GM21717 (cell line): ENCODE results near the gene PDZK1.
"Not testable (repeated sequence)": the region's sequence is repeated elsewhere in the genome, so short reads cannot be mapped to it uniquely, and the experiment has no call there.

Experiments used
- ATAC-seq: cut with Tn5 transposase; IDR thresholded peaks from one replicate; pipeline ENCODE4 v1.9.1; 2021; ENCODE audit warnings: mild to moderate bottlenecking, moderate library complexity; ENCODE audit not compliant: unreplicated experiment

The PDZK1 gene

DNA sequence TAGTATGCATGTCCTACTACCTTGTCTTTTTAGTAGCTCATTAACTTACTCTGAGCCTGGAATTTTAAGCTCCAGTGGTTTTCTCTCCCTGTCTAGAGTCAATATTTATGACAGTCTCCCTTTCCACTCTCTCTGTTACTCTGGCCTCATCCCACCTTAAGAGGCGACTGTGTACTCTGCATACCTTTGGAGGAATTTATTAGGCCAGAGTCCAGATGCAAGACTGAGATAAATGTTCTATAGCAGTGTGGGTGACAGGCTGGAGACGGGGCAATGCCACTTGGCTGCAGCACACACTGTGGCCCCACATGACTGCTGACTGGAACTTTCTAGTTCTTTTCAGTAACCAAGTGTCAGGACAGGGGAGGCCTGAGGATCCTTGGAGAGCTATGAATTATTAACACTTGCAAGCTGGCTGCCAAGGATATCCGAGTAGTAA, 4.1 kb upstream of the PDZK1 start:
- no peak for ATAC-seq

DNA sequence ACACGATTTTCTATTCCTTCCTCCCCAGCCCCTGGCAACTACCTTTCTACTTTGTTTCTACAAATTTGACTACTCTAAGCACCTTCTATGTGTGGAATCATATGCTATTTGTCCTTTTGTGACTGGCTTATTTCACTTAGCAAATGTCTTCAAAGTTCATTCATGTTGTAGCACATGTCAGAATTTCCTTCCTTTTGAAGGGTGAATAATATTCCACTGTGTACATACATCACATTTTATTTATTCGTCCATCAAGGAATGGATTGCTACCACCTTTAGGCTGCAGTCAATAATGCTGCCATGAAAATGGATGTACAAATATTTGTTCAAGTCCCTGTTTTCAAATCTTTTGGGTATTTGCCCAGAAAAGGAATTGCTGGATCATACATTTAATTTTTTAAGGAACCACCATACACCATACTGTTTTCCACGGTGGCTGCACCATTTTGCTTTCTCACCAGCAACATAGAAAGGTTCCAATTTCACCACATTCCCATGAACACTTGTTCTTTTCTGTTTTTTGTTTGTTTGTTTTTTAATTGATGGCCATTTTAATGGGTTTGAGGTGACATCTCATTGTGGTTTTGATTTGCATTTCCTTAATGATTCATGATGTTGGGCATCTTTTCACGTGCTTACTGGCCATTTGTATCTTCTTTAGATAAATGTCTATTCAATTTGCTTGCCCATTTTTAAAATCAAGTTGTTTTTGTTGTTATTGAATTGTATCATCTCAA, 3.3 kb upstream of the PDZK1 start:
- ATAC-seq = no peak

DNA sequence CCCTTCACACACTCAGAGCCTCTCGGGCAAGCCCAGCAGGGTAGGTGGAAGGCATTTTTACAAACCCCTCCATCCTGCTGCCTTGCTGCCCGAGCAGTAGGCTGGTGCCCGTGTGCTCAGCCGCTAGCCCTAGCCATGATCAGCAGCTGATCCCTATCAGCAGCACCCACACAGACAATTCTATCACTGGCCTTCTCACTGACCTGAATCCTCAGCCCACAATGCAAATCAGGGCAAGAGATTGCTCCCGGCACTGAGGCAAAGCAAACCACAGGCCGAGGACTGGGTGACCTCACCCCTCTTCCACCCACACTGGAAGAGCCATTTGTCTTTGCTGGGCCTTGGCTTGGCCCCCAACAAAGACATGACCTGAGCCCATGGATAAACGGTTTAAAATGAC, 895 bp upstream of the PDZK1 start:
- no peak for ATAC-seq

DNA sequence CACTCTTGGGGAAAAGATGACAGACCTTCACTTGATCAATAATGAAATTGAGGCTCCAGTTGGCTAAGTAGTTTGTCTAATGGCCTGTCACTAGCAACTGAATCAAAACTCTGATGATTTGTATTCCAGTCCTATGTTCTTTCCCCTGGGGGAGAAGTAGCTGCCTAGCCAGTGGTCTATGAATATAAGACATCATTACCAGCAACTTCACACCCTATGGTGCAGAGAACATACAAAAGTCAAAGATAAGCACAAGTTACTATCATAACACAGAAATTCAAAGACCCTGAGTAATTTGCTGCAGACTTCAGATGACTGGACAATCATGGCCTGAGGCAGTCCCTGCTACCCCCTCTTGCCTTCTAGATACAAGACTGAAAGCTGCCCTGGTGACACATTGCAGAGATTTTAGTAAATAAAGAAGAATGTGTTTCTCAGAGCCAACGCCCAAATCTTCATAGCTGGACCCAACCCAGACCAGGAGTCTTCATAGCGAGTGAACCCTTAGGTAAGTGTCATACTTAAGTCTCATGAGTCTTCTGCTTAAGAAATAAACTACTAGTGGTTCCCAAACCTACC, 993 bp downstream of the PDZK1 start:
- ATAC-seq = no peak

DNA sequence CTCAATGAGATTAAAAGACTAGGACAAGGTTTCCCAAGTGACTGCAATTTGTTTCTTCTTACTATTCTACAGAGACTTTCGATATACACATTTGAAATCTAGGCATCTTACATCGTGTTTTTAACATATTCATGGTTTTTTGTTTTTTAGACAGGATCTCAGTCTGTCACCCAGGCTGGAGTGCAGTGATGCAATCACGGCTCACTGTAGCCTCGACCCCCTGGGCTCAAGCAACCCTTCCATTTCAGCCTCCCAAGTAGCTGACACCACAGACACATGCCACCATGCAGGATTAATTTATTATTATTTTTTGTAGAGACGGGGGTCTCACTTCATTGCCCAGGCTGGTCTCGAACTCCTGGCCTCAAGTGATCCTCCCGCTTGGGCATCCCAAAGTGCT, 1.5 kb downstream of the PDZK1 start:
- no peak for ATAC-seq

DNA sequence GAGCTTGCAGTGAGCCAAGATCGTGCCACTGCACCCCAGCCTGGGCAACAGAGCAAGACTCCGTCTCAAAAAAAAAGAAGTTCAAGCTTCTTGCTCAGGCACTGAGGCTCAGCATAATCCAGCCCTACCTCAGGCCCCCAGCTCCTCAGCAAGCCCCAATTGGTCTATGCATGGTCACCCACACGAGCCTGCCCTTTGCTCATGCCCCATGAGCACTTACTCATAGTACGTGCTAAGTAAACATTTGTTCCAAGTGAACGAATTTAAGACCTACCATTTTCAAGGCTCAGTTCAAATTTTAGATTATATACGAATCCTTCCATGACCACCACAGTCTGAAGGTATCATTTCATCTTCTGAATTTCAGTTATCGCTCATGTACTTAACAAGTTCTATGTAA, 4.3 kb downstream of the PDZK1 start:
- ATAC-seq = no peak

DNA sequence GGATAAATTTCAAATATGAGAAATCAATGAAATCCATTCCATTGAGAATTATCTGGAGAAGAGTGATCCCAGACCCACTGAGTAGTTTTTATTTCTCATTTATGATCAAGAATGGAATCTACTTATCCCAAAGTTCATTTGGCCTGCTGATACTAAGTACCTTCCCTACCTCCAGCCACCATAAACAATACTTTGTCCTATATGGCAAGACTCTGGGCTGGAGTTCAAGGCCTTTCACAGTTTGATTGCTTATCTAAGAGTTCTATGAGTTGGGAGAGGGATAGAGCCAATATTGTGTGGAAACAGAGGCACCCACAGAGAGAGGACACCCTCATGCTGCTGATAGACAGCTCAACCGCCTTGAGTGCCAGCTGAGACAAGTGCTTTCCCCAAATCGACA, 5.1 kb downstream of the PDZK1 start:
- no peak for ATAC-seq

DNA sequence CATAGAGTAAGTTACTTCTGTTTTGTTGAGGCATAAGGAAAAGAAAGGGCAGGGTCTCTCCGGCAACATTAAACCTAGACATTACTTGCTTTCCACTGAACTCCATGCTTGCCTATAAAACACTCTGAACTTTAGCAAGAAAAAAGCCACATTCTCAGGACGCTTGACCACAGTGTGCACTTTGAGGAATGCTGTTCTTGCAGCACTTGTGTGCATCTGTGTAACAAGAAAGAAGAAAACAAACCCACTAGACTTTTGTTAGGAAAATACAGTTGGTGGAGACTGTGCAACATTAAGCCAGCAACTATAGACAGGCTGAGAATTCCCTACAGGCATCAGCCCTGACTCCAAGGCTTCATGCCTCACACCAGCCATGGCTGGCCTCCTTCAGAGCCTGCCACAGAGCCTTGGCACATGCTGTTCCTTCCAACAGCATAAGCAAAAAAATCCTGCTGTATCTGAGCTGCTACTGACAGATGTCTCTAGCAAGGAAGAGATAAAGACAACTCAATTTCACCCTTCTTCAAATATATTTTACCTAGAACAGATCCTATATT, 5.8 kb downstream of the PDZK1 start:
- no peak for ATAC-seq

DNA sequence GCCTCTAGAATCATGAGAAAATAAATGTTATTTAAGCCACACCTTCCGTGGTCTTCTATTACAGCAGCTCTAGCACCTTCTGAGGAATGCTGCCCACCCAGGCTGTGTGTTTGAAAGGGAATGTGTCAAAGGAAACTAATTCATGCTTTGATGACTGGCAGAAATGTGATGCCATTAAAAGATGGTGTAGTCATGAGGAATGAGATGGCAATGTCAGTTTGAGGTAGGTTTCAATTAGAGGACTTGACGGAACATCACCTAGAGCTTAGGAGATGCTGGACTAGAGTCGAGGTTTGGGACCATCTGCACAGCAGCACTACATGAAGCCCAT, 10.6 kb downstream of the PDZK1 start:
- ATAC-seq = no peak

DNA sequence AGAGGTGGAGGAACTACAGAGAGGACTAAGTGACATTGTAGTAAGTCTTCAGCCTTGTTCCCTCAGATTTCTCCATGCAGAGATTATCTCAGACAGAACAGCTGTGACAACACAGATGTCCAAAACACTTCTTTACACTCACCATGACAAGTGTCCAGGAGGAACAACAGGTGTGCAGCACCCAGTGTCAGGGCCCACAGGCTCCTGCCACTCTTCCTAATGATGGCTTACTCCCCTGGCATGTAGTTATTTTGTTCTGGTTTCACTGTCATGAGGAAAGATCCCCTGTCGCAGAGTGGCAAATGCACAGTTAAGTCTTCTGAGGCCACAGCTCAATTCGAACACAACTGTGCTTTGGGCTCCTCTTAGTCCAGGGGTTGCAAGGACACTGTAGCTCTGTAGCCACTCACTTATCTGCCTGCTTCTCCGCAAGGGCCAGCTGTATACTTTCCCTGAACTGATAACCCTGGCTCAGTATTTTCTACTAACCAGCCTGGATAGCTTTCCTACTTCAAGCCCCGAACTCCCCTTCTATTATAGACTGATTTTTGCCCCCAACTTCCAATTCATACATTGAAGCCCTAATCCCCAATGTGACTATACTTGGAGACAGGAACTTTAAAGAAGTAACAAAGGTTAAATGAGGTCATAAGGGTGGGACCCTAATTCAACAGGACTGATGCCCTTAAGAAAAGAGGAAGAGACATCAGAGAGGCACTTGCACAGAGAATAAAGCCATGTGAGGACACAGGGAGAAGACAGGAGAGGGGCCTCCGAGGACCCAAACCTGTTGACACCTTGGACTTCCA, 11.1 kb downstream of the PDZK1 start:
- no peak for ATAC-seq

DNA sequence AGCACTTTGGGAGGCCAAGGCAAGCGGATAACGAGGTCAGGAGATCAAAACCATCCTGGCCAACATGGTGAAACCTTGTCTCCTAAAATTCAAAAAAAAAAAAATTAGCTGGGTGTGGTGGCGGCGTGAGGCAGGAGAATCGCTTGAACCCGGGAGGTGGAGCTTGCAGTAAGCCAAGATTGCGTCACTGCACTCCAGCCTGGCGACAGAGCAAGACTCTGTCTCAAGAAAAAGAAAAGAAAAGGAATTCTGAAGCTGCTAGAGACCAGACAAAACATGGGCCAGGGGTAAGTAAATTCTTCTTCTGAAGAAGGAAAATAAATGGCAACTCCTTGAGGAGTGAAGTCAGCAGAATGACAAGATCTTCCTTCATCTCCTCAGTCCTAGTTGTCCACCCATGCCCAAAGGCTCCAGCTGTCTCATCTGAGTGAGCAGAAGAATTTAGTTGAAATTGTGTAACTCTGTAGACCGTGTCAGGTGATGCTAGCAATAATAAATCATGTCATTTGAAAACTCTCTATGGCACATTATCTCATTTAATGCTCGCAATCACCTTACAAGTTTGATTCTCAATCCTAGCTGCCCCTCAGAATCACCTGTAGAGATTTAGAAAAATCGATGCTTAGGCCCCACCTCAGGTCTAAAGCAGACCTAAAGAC, 14.3 kb downstream of the PDZK1 start:
- no peak for ATAC-seq

DNA sequence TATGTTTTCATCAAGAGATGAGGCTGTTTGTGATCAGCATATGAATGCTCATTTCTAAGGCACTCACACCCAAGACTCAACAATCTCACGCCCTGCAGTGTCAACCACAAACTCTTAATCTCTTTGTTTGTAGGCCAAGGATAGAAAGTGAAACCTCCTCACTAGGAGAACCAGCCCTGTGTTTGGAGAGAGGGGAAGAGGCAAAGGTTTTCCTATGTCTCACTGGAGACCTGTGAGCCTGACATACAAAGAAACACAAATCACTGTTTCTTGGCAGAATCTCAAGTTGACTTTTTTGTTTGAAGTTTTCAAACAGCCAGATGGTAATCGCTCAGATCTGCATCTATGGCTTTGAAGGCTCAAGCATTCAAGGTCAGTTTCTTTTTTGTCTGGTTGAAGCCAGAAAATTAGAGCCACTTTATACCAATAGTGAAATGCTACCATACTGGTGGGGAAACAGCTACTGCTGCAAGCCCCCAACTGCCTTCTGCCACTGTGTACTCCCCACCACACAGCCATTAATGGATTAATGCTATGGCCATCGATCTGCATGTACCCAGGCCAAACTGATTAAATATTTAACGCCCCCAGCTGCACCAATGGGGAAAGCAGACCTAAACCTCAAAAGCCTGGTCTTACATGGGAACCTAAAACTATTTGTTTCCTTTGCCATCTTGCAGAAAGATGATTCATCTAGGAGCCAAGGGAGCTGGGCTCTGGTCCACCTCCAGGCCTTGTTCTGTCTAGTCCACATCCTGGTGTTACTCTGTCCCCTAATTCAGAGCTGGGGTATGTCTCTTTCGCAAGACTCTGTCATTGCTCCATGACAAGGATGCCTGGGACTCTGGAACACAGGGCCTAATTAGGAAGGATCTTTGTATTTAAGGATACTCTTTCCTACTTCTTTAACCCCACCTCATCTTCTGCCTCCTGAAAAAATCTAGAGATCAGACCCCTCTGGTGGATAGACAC, 16.3 kb downstream of the PDZK1 start:
- peak; percentile 52 for ATAC-seq

DNA sequence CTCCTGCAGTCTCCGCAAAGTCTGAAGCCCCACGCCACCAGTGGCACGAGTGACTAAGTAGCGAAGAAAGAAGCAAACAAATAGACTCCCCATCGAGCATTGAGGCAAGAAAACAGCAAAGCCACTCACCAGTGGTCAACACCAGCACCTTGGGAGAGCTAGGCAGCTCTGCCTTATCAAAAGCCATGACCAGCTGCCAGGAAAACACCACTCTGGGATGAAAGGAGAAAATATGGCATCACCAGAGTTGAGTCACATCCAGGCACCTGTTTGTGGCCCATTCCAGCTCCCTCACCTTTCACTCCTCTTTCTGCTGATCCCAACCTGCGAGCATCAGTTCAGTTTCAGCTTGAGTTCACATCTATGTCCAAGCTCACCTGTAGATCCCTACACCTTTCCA, 17.2 kb downstream of the PDZK1 start:
- no peak for ATAC-seq

DNA sequence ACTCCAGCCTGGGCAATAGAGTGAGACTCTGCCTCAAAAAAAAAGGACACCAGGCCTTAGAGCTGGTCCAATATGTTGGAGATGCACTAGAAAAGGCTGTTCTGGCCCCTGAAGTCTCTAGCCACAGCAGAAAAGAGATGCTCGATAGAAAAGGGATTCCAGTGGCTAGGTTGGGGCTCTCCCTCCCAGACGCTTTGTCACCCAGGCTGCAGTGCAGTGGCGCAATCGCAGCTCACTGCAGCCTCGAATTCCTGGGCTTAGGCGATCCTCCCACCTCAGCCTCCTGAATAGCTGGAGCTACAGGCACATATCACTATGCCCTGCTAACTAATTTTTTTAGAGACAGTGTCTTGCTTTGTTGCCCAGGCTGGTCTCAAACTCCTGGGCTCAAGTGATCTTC, 18.2 kb downstream of the PDZK1 start:
- no peak for ATAC-seq

DNA sequence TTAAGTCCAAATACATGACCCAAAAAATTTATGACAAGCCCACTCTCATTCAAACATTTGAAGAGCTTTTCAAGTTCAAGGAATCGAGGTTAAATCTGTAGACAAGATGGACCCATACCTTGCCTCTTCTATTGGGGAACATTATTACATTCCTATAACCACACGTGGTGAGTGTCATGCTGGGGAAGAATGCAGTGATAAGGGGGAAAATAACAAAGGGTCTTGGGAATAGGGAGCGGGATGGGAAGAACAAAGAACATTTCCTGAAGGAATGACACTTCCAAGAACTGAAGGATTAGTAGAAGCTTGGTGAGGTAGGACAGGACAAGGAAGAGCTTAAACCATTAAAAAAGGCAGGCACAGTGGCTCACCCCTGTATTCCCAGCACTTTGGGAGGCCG, 18.8 kb downstream of the PDZK1 start:
- no peak for ATAC-seq

DNA sequence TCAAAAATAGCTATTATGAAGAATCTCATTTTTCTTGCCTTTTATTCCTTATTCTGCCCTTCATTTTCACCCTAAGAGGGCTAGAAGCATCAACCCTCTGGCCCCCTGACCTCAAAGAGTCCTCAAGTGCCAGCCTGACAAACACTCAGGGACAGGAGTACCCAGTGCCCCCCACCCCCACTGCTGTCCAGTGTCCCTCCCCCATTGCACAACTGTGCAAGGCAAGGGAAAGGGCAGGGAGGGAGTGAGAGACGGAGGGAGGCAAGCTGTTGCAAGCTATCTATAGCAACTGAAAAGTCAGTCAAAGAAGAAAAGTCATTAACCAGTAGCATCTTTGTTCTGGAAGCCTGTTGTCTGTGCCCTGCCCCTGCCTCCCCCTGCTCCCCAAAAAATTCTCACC, 21.1 kb downstream of the PDZK1 start:
- ATAC-seq = not testable (repeated sequence)

DNA sequence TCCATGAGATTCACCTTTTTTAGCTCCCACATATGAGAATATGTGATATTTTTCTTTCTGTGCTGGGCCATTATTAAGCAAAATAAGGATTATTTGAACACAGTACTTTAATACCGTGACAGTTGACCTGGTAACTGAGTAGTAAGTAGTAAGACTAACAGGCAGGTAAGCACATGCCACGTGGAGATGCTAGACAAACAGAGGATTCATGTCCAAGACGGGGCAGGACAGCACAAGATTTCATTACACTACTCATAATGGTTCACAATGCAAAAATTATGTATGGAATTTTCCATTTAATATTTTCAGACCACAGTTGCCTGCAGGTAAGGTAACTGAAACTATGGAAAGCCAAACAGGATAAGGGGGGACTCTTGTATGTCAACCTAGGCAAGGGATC, 22.3 kb downstream of the PDZK1 start:
- ATAC-seq = not testable (repeated sequence)

DNA sequence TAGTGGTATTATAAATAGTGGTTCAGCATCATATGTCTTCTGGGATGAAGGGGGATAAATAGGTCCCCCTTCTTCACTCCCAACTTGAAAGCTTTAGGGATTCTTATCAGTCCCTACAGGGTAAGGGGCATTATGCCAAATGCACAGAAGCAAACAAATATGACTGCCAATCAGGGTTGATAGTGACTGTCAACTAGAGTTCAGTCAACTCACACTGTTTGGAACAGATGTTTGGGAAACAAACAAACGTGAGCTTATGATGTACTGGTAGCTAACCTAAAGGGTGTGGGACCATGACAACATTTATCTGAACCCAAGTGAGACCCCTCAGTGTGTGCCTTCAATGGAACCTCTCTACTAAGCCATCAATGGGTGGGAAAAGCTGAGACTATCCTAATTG, 34.0 kb downstream of the PDZK1 start:
- not testable (repeated sequence) for ATAC-seq

DNA sequence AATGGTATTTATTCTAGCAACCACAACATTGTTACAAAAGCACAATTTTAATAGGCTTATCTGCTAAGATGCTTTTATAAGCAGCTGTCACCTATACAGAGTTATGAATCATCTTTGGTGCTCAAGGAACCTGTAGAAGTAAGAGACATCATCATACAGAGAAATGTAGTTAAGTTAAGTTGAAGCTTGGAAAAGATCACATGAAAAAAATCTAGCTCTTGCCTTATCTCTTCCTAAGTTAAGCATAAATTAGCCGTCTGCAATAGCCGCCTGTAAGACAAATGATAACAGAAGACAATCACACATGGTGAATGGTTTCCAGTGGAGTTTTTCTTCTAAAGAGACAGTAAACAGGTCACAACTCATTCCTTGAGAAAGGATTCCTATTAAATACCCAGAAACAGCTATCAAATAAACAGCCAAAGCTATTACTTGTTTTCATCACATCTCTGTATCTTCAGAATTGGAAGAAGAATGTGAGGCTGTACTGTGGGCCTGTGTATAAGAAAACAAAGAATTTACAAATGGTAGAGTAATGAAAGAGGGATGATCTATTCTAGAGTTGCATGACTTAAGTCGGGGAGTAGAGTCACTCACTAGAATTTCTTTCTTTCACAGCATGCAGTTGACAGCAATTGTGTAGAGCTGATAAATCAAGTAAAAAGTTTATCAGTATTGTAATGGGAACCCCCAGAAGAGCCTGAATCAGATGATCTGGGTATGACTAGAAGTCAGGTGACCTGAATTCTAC, 36.0 kb downstream of the PDZK1 start:
- not testable (repeated sequence) for ATAC-seq
